Measurements from ENCODE around the gene MACF1.

GRCh38 chr1:39182804-39183203, 21.7 kb upstream of the MACF1 start:
- TF ChIP-seq POLR2AphosphoS5 (IDR thresholded peaks at IDR 0.05; ENCODE audit: low read depth, low read length) (no peak), POLR2A (IDR thresholded peaks at IDR 0.05; ENCODE audit: low read depth, low read length) (no peak)
